ENCODE results near the gene TMEM270.
"Not testable (repeated sequence)": the region's sequence is repeated elsewhere in the genome, so short reads cannot be mapped to it uniquely, and the experiment has no call there.

Gene TMEM270

GRCh38 chr7:73833251-73833919 lies 27.6 kb upstream of the TMEM270 start:
- DNase-seq = no peak

- DNase-seq = no peak
These were observed 26.2 kb upstream of the TMEM270 start for GRCh38 chr7:73834626-73835191.

GRCh38 chr7:73837167-73837566 lies 23.8 kb upstream of the TMEM270 start:
- DNase-seq = not testable (repeated sequence)

GRCh38 chr7:73838642-73839041 lies 22.3 kb upstream of the TMEM270 start:
- no peak for DNase-seq

- no peak for DNase-seq
These were observed 21.7 kb upstream of the TMEM270 start for GRCh38 chr7:73839290-73839689.

- DNase-seq = no peak
These were observed 20.9 kb upstream of the TMEM270 start for GRCh38 chr7:73839743-73840714.

- DNase-seq = no peak
These were observed 20.1 kb upstream of the TMEM270 start for GRCh38 chr7:73840715-73841379.

GRCh38 chr7:73841689-73842066 lies 19.3 kb upstream of the TMEM270 start:
- DNase-seq = no peak

- DNase-seq = peak; percentile 92
These were observed 18.6 kb upstream of the TMEM270 start, which contains the start of gene METTL27 for GRCh38 chr7:73842067-73842976. METTL27 (minus strand) TSS chr7:73842516; CDS start chr7:73842140, 376 bp downstream.

- no peak for DNase-seq
These were observed 16.8 kb upstream of the TMEM270 start for GRCh38 chr7:73844131-73844547.

- no peak for DNase-seq
These were observed 16.0 kb upstream of the TMEM270 start for GRCh38 chr7:73844848-73845460.

GRCh38 chr7:73845701-73846195 lies 15.2 kb upstream of the TMEM270 start:
- peak; percentile 10 to 35 for DNase-seq

- no peak for DNase-seq
These were observed 12.8 kb upstream of the TMEM270 start for GRCh38 chr7:73847941-73848723.

- DNase-seq = no peak
These were observed 10.2 kb upstream of the TMEM270 start for GRCh38 chr7:73850781-73851207.

GRCh38 chr7:73851410-73852338 lies 9.3 kb upstream of the TMEM270 start:
- DNase-seq = no peak

- no peak for DNase-seq
These were observed 8.5 kb upstream of the TMEM270 start for GRCh38 chr7:73852500-73852899.

- DNase-seq = no peak
These were observed 4.0 kb upstream of the TMEM270 start for GRCh38 chr7:73856941-73857340.

GRCh38 chr7:73858807-73859206 lies 2.2 kb upstream of the TMEM270 start:
- no peak for DNase-seq

- no peak for DNase-seq
These were observed 346 bp downstream of the TMEM270 start for GRCh38 chr7:73861305-73861704.
